Renal pelvis (tissue), 4 donors: ENCODE results near the gene FAM118A. TPM values are rescaled to one million over a fixed set of nuclear protein-coding genes. Genes with fewer than 3 reads are reported as not detected.
"Not testable (repeated sequence)": the region's sequence is repeated elsewhere in the genome, so short reads cannot be mapped to it uniquely, and the experiment has no call there.

Source experiments
- DNase-seq: peaks from one replicate; pipeline ENCODE4 v3.0.0-alpha.2; 2013
- polyA plus RNA-seq, 3 donors: library from polyadenylated mRNA; unstranded; fragments of 120-200 nt; gene quantifications; one replicate each; pipeline ENCODE4 v1.2.1, GENCODE V29; 2013; ENCODE audit not compliant: insufficient read length in 3 of 3

FAM118A gene
- polyA plus RNA-seq, 3 donors, result 18.0 to 134 (median 23.6) TPM

GRCh38 chr22:45277720-45278119 is 32.0 kb upstream of the FAM118A start:
- not testable (repeated sequence) for DNase-seq

DNA sequence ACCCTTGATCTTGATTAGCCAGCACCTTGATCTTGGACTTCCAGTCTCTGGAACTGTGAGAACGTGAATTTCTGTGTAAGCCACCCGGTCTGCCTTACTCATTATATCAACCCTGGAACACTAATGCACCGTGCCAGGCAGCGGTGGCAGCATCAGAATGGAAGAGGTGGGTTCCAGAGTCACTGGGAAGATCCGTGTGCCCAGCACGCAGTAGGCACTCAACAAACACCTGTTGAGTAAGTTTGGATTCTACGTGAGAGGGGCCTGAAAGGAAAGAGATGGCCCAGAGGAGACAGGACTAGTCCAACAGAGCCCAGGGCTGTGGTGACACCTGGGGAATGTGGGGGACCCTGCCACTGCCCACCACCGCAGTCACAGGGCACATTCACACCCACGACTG is 31.6 kb upstream of the FAM118A start:
- DNase-seq, result no peak

GRCh38 chr22:45280587-45280980 is 29.1 kb upstream of the FAM118A start:
- DNase-seq, result no peak

DNA sequence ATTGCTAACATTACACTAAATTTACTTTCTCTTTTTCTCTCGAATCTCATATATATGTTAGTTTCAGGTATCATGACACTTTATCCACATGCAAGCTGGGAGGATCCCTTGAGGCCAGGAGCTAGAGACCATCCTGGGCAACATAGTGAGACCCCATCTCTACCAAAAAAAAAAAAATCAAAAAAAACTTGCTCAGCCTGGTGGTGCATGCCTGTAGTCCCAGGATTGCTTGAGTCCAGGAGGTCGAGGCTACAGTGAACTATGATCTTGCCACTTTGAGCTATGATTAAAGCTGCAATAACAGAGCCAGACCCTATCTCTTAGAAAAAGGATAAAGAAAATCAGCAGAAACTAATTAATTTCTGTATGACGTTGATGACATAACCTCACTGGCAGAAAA is 28.7 kb upstream of the FAM118A start:
- no peak for DNase-seq

DNA sequence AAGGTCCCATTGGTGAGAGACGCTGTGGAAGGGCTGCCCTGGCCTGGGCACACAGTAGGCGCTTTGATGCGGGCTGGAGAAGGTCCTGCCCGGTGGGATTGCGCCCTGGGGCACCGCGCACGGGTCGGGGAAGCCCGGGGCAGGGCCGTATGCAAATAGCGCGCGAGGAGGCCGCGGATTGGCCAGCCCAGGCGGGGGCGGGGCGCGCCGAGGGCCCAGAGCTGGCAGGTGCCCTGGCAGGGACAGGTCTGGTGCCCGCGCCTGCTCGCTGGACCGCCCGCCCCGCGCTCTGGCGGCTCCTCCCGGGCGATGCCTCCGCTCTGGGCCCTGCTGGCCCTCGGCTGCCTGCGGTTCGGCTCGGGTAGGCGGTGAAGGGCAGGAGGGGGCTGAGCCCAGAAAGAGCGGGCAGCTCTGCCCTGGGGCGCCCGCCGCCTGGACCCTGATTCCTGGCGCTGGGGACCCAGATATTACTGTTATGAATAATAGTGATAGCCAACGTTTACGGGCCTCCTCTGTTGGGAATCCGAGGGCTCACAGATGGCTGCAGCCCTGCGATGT is 24.9 kb upstream of the FAM118A start, which contains the start of gene UPK3A:
Gene UPK3A, plus strand, starts transcription at position 245 of the 558 bp plus-strand sequence. Its CDS starts 65 bp downstream, at position 310.
- no peak for DNase-seq

DNA sequence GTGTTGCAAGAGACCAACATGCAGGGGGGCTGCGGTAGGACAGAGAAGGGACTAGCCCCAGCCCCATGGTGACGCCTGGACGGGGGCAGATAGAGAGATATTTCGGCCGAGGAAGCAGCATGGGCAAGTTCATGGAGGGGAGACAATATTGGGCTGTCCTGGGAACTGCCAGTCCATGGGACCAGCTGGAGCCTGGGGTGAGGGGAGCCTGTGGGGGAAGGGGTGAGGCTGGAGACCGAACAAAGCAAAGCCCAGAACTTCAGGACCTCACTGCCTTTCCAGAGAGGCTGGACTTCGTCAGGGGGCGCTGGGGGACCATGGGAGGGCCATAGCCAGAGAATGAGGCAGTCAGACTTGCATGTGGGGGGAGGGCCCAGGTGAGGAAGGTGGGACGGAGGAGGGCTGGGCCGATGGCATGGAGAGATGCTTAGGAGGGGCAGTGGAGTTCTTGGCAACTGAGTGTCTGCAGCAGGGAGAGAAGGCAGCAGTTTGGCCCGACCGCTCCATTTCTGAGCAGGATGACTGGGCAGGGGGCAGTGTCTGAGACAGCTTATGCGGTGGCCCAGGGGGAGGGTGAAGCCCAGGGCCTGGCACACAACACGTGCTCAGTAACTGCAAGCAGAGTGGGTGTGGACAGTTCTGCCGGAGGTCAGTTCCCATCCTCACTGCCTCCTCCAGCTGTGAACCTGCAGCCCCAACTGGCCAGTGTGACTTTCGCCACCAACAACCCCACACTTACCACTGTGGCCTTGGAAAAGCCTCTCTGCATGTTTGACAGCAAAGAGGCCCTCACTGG is 24.3 kb upstream of the FAM118A start:
- DNase-seq, result no peak

DNA sequence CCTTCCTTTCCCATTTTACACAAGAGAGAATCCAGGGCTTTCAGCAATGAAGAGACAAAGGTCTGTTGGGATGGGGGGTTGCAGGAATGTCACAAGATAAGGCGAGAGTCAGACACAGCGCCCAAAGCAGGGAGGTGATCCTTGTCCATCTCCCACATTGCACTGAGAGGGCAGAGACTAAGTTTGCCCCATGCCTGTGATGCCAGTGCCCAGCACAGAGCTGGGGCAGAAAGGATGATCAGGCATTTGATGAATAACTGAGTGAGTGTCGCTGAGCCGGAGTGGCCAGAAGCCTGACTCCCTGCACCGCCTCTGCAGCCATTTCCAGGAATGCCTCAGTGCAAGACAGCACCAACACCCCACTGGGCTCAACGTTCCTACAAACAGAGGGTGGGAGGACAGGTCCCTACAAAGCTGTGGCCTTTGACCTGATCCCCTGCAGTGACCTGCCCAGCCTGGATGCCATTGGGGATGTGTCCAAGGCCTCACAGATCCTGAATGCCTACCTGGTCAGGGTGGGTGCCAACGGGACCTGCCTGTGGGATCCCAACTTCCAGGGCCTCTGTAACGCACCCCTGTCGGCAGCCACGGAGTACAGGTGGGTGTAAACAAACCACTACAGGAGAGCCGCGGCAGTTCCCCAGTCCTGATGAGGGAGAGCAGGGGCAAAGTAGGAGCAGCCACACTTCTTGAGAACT is 22.7 kb upstream of the FAM118A start:
- no peak for DNase-seq

DNA sequence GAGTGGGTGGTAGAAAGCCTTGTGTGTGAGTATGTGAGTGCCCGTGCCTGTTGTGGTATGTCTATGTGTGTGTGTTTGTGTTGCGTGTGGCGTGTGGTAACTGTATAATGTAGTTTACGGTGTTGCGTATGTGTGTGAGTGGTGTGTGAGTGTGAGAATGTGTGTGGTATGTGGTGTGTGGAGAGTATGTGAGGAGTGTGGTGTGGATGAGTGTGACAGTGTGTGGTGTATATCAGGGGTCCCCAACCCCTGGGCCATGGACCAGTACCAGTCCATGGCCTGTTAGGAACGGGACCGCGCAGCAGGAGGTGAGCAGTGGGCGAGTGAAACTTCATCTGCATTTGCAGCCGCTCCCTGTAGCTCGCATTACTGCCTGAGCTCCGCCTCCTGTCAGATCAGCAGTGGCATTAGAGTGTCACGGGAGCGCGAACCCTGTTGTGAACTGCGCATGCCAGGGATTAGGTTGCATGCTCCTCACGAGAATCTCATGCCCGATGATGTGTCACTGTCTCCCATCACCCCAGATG is 19.3 kb upstream of the FAM118A start:
- DNase-seq, result no peak

DNA sequence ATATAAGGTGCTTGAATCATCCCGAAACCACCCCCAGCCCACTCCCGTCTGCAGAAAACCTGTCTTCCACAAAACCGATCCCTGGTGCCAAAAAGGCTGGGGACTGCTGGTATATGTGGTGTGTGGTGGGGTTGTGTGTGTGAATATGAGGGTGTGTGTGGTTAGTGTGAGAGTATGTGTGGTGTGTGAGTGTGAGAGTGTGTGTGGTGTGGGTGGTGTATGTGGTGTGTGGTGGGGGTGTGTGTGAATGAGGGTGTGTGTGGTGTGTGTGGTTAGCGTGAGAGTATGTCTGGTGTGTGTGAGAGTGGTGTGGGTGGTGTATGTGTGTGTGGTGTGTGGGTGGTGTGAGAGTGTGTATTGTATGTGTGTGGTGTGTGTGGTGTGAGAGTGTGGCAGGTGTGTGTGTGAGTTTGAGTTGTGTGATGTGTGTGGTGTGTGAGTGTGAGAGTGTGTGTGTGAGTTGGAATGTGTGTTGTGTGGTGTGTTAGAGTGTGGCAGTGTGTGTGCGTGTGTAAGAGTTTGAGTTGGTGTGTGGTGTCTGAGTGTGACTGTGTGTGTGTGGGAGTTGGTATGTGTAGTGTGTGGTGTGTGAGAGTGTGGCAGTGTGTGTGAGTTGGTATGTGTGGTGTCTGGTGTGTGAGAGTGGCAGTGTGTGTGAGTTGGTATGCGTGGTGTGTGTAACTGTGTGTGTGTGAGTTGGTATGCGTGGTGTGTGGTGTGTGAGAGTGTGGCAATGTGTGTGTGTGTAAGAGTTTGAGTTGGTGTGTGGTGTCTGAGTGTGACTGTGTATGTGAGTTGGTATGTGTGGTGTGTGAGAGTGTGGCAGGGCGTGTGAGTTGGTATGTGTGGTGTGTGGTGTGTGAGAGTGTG is 18.4 kb upstream of the FAM118A start:
- DNase-seq, result no peak

DNA sequence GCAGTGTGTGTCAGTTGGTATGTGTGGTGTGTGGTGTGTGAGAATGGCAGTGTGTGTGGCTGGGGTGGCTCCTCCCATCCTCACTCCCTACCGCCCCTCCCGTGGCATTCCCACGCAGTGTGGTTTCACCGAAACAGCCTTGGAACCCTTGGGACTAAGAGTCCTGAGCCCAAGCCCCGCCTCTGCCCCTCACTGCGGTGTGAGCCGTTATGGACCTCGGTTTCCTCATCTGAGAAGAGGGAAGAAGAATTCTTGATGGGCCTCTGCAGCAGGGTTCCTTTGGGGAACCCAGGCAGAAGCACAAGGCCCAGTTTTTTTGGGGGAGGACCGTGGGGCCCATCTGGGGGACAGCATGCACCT is 17.8 kb upstream of the FAM118A start:
- no peak for DNase-seq

- no peak for DNase-seq
Observed at GRCh38 chr22:45292731-45293442, 16.8 kb upstream of the FAM118A start.

GRCh38 chr22:45294030-45294429 is 15.7 kb upstream of the FAM118A start:
- DNase-seq, result no peak

- not testable (repeated sequence) for DNase-seq
Observed at GRCh38 chr22:45295004-45295403, 14.7 kb upstream of the FAM118A start.

DNA sequence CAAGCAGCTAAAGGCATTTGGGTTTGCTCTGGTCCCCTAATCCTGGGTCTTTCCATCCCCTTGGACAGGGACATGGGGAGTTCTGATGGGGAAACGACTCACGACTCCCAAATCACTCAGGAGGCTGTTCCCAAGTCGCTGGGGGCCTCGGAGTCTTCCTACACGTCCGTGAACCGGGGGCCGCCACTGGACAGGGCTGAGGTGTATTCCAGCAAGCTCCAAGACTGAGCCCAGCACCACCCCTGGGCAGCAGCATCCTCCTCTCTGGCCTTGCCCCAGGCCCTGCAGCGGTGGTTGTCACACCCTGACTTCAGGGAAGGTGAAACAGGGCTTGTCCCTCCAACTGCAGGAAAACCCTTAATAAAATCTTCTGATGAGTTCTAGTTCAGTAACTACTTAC is 14.2 kb upstream of the FAM118A start:
- no peak for DNase-seq

GRCh38 chr22:45296628-45297297 is 13.0 kb upstream of the FAM118A start:
- DNase-seq, result no peak

GRCh38 chr22:45298934-45299505 is 10.7 kb upstream of the FAM118A start:
- DNase-seq, result no peak

DNA sequence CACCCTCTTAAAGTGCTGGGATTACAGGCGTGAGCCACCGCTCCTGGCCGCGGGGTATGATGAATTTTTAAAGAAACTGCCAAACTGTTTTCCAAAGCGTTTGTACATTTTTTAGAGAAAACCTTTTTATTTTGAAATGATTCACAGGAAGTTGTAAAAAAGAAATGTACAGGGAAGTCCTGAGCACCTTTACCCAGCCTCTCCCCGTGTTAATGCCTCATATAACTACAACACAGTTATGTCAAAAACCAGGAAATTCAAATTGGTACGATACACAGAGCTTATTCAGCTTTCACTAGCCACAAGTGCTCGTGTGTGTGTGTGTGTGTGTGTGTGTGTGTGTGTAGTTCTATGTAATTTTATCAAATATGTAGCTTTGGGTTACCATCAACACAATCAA is 7.0 kb upstream of the FAM118A start:
- DNase-seq, result no peak

- no peak for DNase-seq
Observed at GRCh38 chr22:45303181-45303580, 6.6 kb upstream of the FAM118A start.

- DNase-seq, result no peak
Observed at GRCh38 chr22:45304971-45305370, 4.8 kb upstream of the FAM118A start.

DNA sequence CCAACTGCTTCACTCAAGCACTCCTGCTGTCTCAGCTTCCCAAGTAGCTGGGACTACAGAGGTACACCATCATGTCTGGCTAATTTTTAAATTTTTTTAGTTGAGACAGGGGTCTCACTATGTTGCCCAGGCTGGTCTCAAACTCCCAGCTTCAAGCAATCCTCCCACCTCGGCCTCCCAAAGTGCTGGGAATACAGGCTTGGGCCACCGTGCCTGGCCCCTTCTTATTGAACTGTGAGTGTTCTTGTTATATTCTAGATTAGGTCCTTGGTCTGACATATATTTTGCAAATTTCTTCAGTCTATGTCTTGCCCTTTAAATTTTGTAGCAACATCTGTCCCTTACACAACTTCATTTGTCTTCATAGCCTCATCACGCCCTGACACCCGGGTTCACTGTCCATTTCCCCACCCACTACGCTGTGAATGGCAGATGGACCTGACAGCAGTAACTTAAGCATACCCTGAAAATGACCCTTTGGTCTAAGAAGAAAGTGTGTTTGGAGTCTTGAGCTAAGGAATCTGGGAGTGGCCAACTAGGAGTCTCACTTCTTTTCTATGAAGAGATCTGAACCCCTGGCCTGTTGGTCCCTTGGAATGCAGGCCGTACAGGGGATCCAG is 4.2 kb upstream of the FAM118A start:
- DNase-seq, result no peak
